Neural progenitor cell (in vitro differentiated cells): ENCODE measurements around the gene HNRNPA2B1. TPM values are rescaled to one million over a fixed set of nuclear protein-coding genes. Genes with fewer than 3 reads are reported as not detected.
"Not testable (repeated sequence)": the region's sequence is repeated elsewhere in the genome, so short reads cannot be mapped to it uniquely, and the experiment has no call there.

Experiments
- DNase-seq: peaks from one replicate; pipeline ENCODE4 v3.0.0-alpha.2; 2016; ENCODE audit warnings: low spot score
- H2AFZ ChIP-seq: fragments of 200-600 bp; sonication (generic); replicated peaks from 2 replicates; pipeline ENCODE4 v1.6.1; 2016; ENCODE audit warnings: antibody characterized with exemption
- H3F3A ChIP-seq: fragments of 200-600 bp; sonication (generic); 2 replicates; pipeline ENCODE4 v1.6.1; 2016; ENCODE audit warnings: antibody characterized with exemption, low read depth
- H3K27ac ChIP-seq: fragments of 200-600 bp; sonication (generic); 2 replicates; pipeline ENCODE4 v1.5.1; 2016; ENCODE audit warnings: mild to moderate bottlenecking
- H3K27me3 ChIP-seq: fragments of 200-600 bp; sonication (generic); 2 replicates; pipeline ENCODE4 v1.6.1; 2016; ENCODE audit warnings: mild to moderate bottlenecking, moderate library complexity
- H3K36me3 ChIP-seq: fragments of 200-600 bp; sonication (generic); 2 replicates; pipeline ENCODE4 v1.5.1; 2016
- H3K4me1 ChIP-seq: fragments of 200-600 bp; sonication (generic); 2 replicates; pipeline ENCODE4 v1.6.1; 2016; ENCODE audit warnings: mixed run types
- H3K4me2 ChIP-seq: fragments of 200-600 bp; sonication (generic); 2 replicates; pipeline ENCODE4 v1.6.1; 2016
- H3K4me3 ChIP-seq: fragments of 200-600 bp; sonication (generic); 2 replicates; pipeline ENCODE4 v1.5.1; 2016
- H3K79me2 ChIP-seq: fragments of 200-600 bp; sonication (generic); 2 replicates; pipeline ENCODE4 v1.6.1; 2016; ENCODE audit warnings: low read depth
- H3K9ac ChIP-seq: fragments of 200-600 bp; sonication (generic); 2 replicates; pipeline ENCODE4 v1.6.1; 2016
- H3K9me3 ChIP-seq: fragments of 200-600 bp; sonication (generic); 2 replicates; pipeline ENCODE4 v1.5.1; 2016; ENCODE audit warnings: low read depth
- H4K20me1 ChIP-seq: fragments of 200-600 bp; sonication (generic); 2 replicates; pipeline ENCODE4 v1.6.1; 2016; ENCODE audit warnings: low read depth
- H3K27ac Mint-ChIP-seq: 3 replicates; pipeline ENCODE4 v1.8.0; 2021; ENCODE audit warnings: mixed read lengths
- H3K27me3 Mint-ChIP-seq: 2 replicates; pipeline ENCODE4 v1.8.0; 2022; ENCODE audit warnings: low read depth, mild to moderate bottlenecking, inconsistent platforms, moderate library complexity, mixed read lengths; ENCODE audit not compliant: insufficient read depth
- H3K36me3 Mint-ChIP-seq: 3 replicates; pipeline ENCODE4 v1.8.0; 2021; ENCODE audit warnings: mixed read lengths
- H3K4me1 Mint-ChIP-seq: 3 replicates; pipeline ENCODE4 v1.8.0; 2021; ENCODE audit warnings: mixed read lengths
- H3K4me3 Mint-ChIP-seq: 3 replicates; pipeline ENCODE4 v1.8.0; 2021; ENCODE audit warnings: mild to moderate bottlenecking, moderate library complexity, mixed read lengths
- H3K9me3 Mint-ChIP-seq: 3 replicates; pipeline ENCODE4 v1.8.0; 2020; ENCODE audit warnings: mixed read lengths
- EZH2 ChIP-seq: fragments of 200-600 bp; sonication (generic); IDR thresholded peaks from 2 replicates; pipeline ENCODE4 v1.6.1; 2017; ENCODE audit warnings: antibody characterized with exemption, mild to moderate bottlenecking, moderate library complexity
- EZH2phosphoT487 ChIP-seq: fragments of 200-600 bp; sonication (generic); IDR thresholded peaks from 2 replicates; pipeline ENCODE4 v1.6.1; 2017; ENCODE audit warnings: antibody characterized with exemption
- total RNA-seq: library from RNA; depleted of rRNA; stranded (reverse); fragments of >200 nt; gene quantifications from 2 replicates; pipeline ENCODE4 v1.2.3, GENCODE V29; 2015; ENCODE audit warnings: low replicate concordance
- TF ChIP-seq, protein P1 (sequence below): fragments of 200-600 bp; sonication (generic); IDR thresholded peaks from 2 replicates; pipeline ENCODE4 v1.5.1; 2017; ENCODE audit warnings: antibody characterized with exemption, mild to moderate bottlenecking

The HNRNPA2B1 gene
- total RNA-seq, 1 donor from 2014 or later: 601 TPM

DNA sequence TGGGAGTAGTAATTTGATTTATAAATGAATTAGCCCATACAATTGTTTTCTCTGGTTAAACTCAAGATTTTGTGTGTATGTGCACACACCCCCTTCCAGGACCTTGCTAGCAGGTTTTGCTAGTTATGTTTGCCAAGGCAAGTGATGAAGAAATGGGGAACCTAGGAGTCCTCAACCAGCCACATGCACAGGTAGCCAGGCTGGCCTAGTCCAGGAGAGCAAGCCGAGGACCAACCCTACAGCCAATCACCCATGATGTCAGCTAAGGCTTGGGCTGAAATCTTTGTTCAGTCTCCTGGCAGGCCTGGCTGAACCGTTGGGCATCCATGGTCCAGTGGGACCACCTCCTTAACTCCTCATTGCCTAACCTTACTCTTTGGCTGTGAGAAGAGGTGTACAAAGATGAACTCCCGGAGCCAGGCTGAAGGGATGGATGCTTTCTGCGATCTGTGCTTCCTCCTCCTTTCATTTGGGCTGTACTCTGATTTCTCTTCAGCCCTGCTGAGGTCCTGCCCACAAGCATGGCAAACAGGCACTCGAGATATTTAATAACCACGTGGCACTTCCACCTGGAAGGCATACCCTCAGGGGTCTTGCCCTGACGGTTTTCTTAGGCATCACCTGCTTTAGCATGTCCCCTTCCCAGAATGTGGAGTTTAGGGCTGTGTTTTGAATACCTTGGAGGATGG lies 22.1 kb downstream of the HNRNPA2B1 start:
- TF ChIP-seq, protein P1, sequence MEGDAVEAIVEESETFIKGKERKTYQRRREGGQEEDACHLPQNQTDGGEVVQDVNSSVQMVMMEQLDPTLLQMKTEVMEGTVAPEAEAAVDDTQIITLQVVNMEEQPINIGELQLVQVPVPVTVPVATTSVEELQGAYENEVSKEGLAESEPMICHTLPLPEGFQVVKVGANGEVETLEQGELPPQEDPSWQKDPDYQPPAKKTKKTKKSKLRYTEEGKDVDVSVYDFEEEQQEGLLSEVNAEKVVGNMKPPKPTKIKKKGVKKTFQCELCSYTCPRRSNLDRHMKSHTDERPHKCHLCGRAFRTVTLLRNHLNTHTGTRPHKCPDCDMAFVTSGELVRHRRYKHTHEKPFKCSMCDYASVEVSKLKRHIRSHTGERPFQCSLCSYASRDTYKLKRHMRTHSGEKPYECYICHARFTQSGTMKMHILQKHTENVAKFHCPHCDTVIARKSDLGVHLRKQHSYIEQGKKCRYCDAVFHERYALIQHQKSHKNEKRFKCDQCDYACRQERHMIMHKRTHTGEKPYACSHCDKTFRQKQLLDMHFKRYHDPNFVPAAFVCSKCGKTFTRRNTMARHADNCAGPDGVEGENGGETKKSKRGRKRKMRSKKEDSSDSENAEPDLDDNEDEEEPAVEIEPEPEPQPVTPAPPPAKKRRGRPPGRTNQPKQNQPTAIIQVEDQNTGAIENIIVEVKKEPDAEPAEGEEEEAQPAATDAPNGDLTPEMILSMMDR: no peak
- TF ChIP-seq EZH2: no peak
- Histone ChIP-seq H3K4me3 (no peak overlapping the region), H2AFZ (no peak overlapping the region), H3K4me1 (no peaks in the 10 kb centered on the region), H3K9me3 (no peaks in the 10 kb centered on the region), H3K9ac (no peak overlapping the region), H3K36me3 (no peaks in the 10 kb centered on the region), H3K27ac (no peak overlapping the region), H3K27me3 (no peaks in the 10 kb centered on the region), H3K79me2 (no peaks in the 10 kb centered on the region), H3F3A (peaks cover 21% of the 10 kb centered on the region), H4K20me1 (no peaks in the 10 kb centered on the region), H3K4me2 (no peak overlapping the region)
- Mint-ChIP-seq H3K27me3 (peaks cover 5% of the 10 kb centered on the region), H3K4me1 (peaks cover 4% of the 10 kb centered on the region), H3K27ac (no peak overlapping the region), H3K9me3 (peaks cover 8% of the 10 kb centered on the region), H3K4me3 (no peak overlapping the region), H3K36me3 (peaks cover 3% of the 10 kb centered on the region)
- DNase-seq: no peak

DNA sequence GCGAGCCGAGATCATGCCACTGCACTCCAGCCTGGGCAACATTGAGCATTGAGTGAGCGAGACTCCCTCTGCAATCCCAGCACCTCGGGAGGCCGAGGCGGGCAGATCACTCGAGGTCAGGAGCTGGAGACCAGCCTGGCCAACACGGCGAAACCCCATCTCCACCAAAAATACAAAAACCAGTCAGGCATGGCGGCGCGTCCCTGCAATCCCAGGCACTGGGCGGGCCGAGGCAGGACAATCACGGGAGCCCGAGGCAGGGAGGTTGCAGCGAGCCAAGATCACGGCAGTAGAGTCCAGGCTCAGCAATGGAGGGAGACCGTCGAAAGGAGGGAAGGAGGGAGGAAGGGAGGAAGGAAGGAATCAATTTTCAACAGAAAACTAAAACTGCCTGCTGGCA lies 23.3 kb downstream of the HNRNPA2B1 start:
- not testable (repeated sequence) for DNase-seq, H3K27ac ChIP-seq, H3K27me3 Mint-ChIP-seq, H3K36me3 ChIP-seq, H3K4me3 Mint-ChIP-seq, H3K9me3 Mint-ChIP-seq, H3K4me2 ChIP-seq, H3K36me3 Mint-ChIP-seq, H3K4me1 ChIP-seq, H3K79me2 ChIP-seq, H3K9me3 ChIP-seq, H3K4me1 Mint-ChIP-seq, H3K4me3 ChIP-seq, H3F3A ChIP-seq, H2AFZ ChIP-seq, H3K9ac ChIP-seq, H3K27ac Mint-ChIP-seq, H4K20me1 ChIP-seq, H3K27me3 ChIP-seq

DNA sequence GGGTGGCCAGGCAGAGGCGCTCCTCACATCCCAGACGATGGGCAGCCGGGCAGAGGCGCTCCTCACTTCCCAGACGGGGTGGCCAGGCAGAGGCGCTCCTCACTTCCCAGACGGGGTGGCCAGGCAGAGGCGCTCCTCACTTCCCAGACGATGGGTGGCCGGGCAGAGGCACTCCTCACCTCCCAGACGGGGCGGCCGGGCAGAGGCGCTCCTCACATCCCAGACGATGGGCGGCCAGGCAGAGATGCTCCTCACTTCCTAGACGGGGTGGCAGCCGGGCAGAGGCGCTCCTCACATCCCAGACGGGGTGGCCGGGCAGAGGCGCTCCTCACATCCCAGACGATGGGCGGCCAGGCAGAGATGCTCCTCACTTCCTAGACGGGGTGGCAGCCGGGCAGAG lies 23.9 kb downstream of the HNRNPA2B1 start:
- not testable (repeated sequence) for DNase-seq, H3K27me3 ChIP-seq, H4K20me1 ChIP-seq, H3K9me3 ChIP-seq, H2AFZ ChIP-seq, H3K4me3 Mint-ChIP-seq, H3K36me3 ChIP-seq, H3K27ac Mint-ChIP-seq, H3K36me3 Mint-ChIP-seq, H3K9ac ChIP-seq, H3F3A ChIP-seq, H3K27me3 Mint-ChIP-seq, H3K9me3 Mint-ChIP-seq, H3K4me1 ChIP-seq, H3K79me2 ChIP-seq, H3K4me1 Mint-ChIP-seq, H3K4me3 ChIP-seq, H3K4me2 ChIP-seq, H3K27ac ChIP-seq

DNA sequence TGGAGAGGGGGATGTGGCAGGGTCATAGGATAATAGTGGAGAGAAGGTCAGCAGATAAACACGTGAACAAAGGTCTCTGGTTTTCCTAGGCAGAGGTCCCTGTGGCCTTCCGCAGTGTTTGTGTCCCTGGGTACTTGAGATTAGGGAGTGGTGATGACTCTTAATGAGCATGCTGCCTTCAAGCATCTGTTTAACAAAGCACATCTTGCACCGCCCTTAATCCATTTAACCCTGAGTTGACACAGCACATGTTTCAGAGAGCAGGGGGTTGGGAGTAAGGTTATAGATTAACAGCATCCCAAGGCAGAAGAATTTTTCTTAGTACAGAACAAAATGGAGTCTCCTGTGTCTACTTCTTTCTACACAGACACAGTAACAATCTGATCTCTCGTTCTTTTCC lies 24.6 kb downstream of the HNRNPA2B1 start:
- H4K20me1 ChIP-seq, H3K4me2 ChIP-seq, H3K9ac ChIP-seq, H3K27me3 Mint-ChIP-seq, H2AFZ ChIP-seq, H3F3A ChIP-seq, H3K27ac Mint-ChIP-seq, H3K27ac ChIP-seq, H3K27me3 ChIP-seq, H3K36me3 Mint-ChIP-seq, H3K4me1 Mint-ChIP-seq, H3K79me2 ChIP-seq, H3K4me1 ChIP-seq, H3K4me3 ChIP-seq, DNase-seq, H3K4me3 Mint-ChIP-seq, H3K9me3 Mint-ChIP-seq, H3K36me3 ChIP-seq, H3K9me3 ChIP-seq: not testable (repeated sequence)

DNA sequence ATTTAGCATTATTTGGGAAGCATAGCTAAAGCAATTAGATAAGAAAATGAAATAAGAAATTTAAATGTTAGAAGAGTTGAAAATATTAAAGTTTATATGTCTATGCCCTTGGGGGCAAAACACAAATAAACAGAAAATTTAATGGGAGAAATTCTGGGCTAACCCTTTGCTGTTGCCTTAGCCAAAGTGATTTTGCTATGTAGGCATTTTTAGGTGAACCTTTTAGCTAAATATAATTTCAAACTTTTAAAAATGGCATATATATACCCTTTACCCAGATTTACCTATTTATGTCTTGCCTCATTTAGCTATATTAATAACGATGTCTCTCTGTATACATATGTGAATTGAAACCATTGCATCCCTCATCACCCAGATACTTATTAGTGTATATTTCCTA lies 28.5 kb downstream of the HNRNPA2B1 start:
- Histone ChIP-seq H3K36me3 (no peaks in the 10 kb centered on the region), H3K27ac (no peak overlapping the region), H4K20me1 (no peaks in the 10 kb centered on the region), H3K27me3 (no peaks in the 10 kb centered on the region), H3K4me3 (no peak overlapping the region), H3K79me2 (no peaks in the 10 kb centered on the region), H2AFZ (no peak overlapping the region), H3K4me2 (no peak overlapping the region), H3K9me3 (no peaks in the 10 kb centered on the region), H3F3A (no peaks in the 10 kb centered on the region), H3K9ac (no peak overlapping the region), H3K4me1 (no peaks in the 10 kb centered on the region)
- no peak overlapping the region for H3K27ac Mint-ChIP-seq
- peaks cover 2% of the 10 kb centered on the region for H3K27me3 Mint-ChIP-seq
- peaks cover under 1% of the 10 kb centered on the region for H3K4me1 Mint-ChIP-seq
- no peak overlapping the region for H3K4me3 Mint-ChIP-seq
- no peak for DNase-seq
- TF ChIP-seq EZH2 (no peak), EZH2phosphoT487 (no peak)
- TF ChIP-seq, protein P1: no peak
- peaks cover 6% of the 10 kb centered on the region for H3K36me3 Mint-ChIP-seq
- peaks cover 5% of the 10 kb centered on the region for H3K9me3 Mint-ChIP-seq
